ENCODE results near the gene ITGB1.

DNA sequence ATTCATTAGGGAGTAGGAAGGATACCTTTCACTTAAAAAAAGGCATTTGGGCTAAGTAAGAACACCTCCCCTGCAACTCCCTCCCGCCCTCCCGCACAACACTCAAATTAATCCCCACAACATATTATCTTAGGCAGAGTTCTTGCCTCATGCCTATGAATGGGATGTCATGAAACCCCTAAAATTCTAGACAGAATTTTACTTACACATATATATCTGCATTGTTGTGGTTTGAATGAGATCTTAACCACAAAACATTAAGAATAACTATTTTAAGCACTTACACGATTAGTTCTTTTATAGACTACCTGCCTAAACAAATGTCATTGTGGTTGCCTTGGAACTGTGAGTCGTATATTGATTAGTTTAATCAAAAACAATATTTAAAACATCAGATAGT is 4.5 kb upstream of the ITGB1 start:
- TF ChIP-seq, protein P1, sequence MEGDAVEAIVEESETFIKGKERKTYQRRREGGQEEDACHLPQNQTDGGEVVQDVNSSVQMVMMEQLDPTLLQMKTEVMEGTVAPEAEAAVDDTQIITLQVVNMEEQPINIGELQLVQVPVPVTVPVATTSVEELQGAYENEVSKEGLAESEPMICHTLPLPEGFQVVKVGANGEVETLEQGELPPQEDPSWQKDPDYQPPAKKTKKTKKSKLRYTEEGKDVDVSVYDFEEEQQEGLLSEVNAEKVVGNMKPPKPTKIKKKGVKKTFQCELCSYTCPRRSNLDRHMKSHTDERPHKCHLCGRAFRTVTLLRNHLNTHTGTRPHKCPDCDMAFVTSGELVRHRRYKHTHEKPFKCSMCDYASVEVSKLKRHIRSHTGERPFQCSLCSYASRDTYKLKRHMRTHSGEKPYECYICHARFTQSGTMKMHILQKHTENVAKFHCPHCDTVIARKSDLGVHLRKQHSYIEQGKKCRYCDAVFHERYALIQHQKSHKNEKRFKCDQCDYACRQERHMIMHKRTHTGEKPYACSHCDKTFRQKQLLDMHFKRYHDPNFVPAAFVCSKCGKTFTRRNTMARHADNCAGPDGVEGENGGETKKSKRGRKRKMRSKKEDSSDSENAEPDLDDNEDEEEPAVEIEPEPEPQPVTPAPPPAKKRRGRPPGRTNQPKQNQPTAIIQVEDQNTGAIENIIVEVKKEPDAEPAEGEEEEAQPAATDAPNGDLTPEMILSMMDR (IDR thresholded peaks at IDR 0.05): no peak
- no peak for TF ChIP-seq POLR2A (IDR thresholded peaks at IDR 0.05)

All from body of pancreas (tissue), 4 donors.